ENCODE results near the gene LRMDA. TPM values are rescaled to one million over a fixed set of nuclear protein-coding genes. Genes with fewer than 3 reads are reported as not detected.

LRMDA gene
- total and polyA plus RNA-seq, 4 donors, result 12.1 to 40.8 (median 21.6) TPM

- 94 to 97% methylated on average over 1 of the region's 1 CpG for WGBS, 2 donors
- peaks cover 0 to 31% (median 6%) of the 10 kb centered on the region in 5 donors for H3K4me1 ChIP-seq (ENCODE audit: control insufficient read depth in 5 of 5, insufficient read depth in 5 of 5, low read length in 5 of 5)
- ATAC-seq (ENCODE audit: insufficient read depth, low FRiP score) (no peak), DNase-seq (no peak)
- H3K36me3 ChIP-seq (ENCODE audit: control insufficient read depth in 4 of 4, insufficient read depth in 4 of 4, low read length in 4 of 4), result no peaks in the 10 kb centered on the region
- TF ChIP-seq CTCF (IDR thresholded peaks at IDR 0.05; ENCODE audit: control extremely low read depth, extremely low read depth), result no peak
- no peak overlapping the region for H3K27ac ChIP-seq (ENCODE audit: low read depth in 1 of 2, low read length in 1 of 2)
- H3K27me3 ChIP-seq (ENCODE audit: control insufficient read depth in 3 of 3, insufficient read depth in 3 of 3, low read length in 2 of 3), result no peaks in the 10 kb centered on the region
- no peak overlapping the region for H3K4me3 ChIP-seq
- no peaks in the 10 kb centered on the region for H3K9me3 ChIP-seq (ENCODE audit: control insufficient read depth in 4 of 4, insufficient read depth in 3 of 4, low read length in 3 of 4)
- no peak overlapping the region for H3K9ac ChIP-seq (ENCODE audit: insufficient read depth in 1 of 2, low read length in 2 of 2)
Observed at GRCh38 chr10:75538765-75539164, 107.3 kb downstream of the LRMDA start.

GRCh38 chr10:75540357-75540966, 109.0 kb downstream of the LRMDA start:
- H3K4me1 ChIP-seq (ENCODE audit: control insufficient read depth in 5 of 5, insufficient read depth in 5 of 5, low read length in 5 of 5), result peaks cover 2 to 48% (median 8%) of the 10 kb centered on the region in 5 donors
- H3K27me3 ChIP-seq (ENCODE audit: control insufficient read depth in 3 of 3, insufficient read depth in 3 of 3, low read length in 2 of 3), result no peaks in the 10 kb centered on the region
- H3K36me3 ChIP-seq (ENCODE audit: control insufficient read depth in 4 of 4, insufficient read depth in 4 of 4, low read length in 4 of 4), result no peaks in the 10 kb centered on the region
- DNase-seq (no peak), ATAC-seq (ENCODE audit: insufficient read depth, low FRiP score) (no peak)
- H3K9me3 ChIP-seq (ENCODE audit: control insufficient read depth in 4 of 4, insufficient read depth in 3 of 4, low read length in 3 of 4), result no peaks in the 10 kb centered on the region
- H3K9ac ChIP-seq (ENCODE audit: insufficient read depth in 1 of 2, low read length in 2 of 2), result no peak overlapping the region
- WGBS, 2 donors, result 67% methylated on average over 1 of the region's 1 CpG
- no peak overlapping the region for H3K4me3 ChIP-seq
- TF ChIP-seq CTCF (IDR thresholded peaks at IDR 0.05; ENCODE audit: control extremely low read depth, extremely low read depth), result no peak
- no peak overlapping the region for H3K27ac ChIP-seq (ENCODE audit: low read depth in 1 of 2, low read length in 1 of 2)

- WGBS, 2 donors, result 84 to 92% methylated on average over 4 of the region's 4 CpGs
- Histone ChIP-seq H3K9ac (ENCODE audit: insufficient read depth in 1 of 2, low read length in 2 of 2) (no peak overlapping the region), H3K4me1 (ENCODE audit: control insufficient read depth in 5 of 5, insufficient read depth in 5 of 5, low read length in 5 of 5) (peaks cover 2 to 48% (median 8%) of the 10 kb centered on the region in 5 donors), H3K4me3 (no peak overlapping the region), H3K9me3 (ENCODE audit: control insufficient read depth in 4 of 4, insufficient read depth in 3 of 4, low read length in 3 of 4) (no peaks in the 10 kb centered on the region), H3K27me3 (ENCODE audit: control insufficient read depth in 3 of 3, insufficient read depth in 3 of 3, low read length in 2 of 3) (no peaks in the 10 kb centered on the region), H3K36me3 (ENCODE audit: control insufficient read depth in 4 of 4, insufficient read depth in 4 of 4, low read length in 4 of 4) (no peaks in the 10 kb centered on the region), H3K27ac (ENCODE audit: low read depth in 1 of 2, low read length in 1 of 2) (no peak overlapping the region)
- no peak for TF ChIP-seq CTCF (IDR thresholded peaks at IDR 0.05; ENCODE audit: control extremely low read depth, extremely low read depth)
- DNase-seq, result no peak
- no peak for ATAC-seq (ENCODE audit: insufficient read depth, low FRiP score)
Observed at GRCh38 chr10:75540981-75541380, 109.6 kb downstream of the LRMDA start.

GRCh38 chr10:75541411-75541810, 110.0 kb downstream of the LRMDA start:
- no peak overlapping the region for H3K9ac ChIP-seq (ENCODE audit: insufficient read depth in 1 of 2, low read length in 2 of 2)
- H3K27me3 ChIP-seq (ENCODE audit: control insufficient read depth in 3 of 3, insufficient read depth in 3 of 3, low read length in 2 of 3), result no peaks in the 10 kb centered on the region
- WGBS, 2 donors, result 87 to 89% methylated on average over 2 of the region's 2 CpGs
- H3K9me3 ChIP-seq (ENCODE audit: control insufficient read depth in 4 of 4, insufficient read depth in 3 of 4, low read length in 3 of 4), result no peaks in the 10 kb centered on the region
- H3K27ac ChIP-seq (ENCODE audit: low read depth in 1 of 2, low read length in 1 of 2), result no peak overlapping the region
- H3K4me1 ChIP-seq (ENCODE audit: control insufficient read depth in 5 of 5, insufficient read depth in 5 of 5, low read length in 5 of 5), result peaks cover 2 to 48% (median 8%) of the 10 kb centered on the region in 5 donors
- no peak for DNase-seq
- H3K4me3 ChIP-seq, result no peak overlapping the region
- ATAC-seq (ENCODE audit: insufficient read depth, low FRiP score), result no peak
- no peak for TF ChIP-seq CTCF (IDR thresholded peaks at IDR 0.05; ENCODE audit: control extremely low read depth, extremely low read depth)
- no peaks in the 10 kb centered on the region for H3K36me3 ChIP-seq (ENCODE audit: control insufficient read depth in 4 of 4, insufficient read depth in 4 of 4, low read length in 4 of 4)

Measured in lung (tissue), 12 donors.